IPS-20b (cell line): ENCODE results near the gene TFAP2D.

Source experiments
- H3K27ac ChIP-seq: one replicate; pipeline ENCODE4 v1.5.1; 2013; ENCODE audit warnings: low read length
- H3K27me3 ChIP-seq: 2 replicates; pipeline ENCODE4 v1.6.1; 2013; ENCODE audit warnings: mild to moderate bottlenecking, low read length, inconsistent platforms; ENCODE audit not compliant: insufficient read depth
- H3K36me3 ChIP-seq: 2 replicates; pipeline ENCODE4 v1.6.1; 2013; ENCODE audit warnings: low read depth, mild to moderate bottlenecking, inconsistent platforms, low read length, moderate library complexity; ENCODE audit not compliant: insufficient read depth
- H3K4me1 ChIP-seq: 2 replicates; pipeline ENCODE4 v1.6.1; 2013; ENCODE audit warnings: mild to moderate bottlenecking, control low read depth, inconsistent platforms, low read length, moderate library complexity; ENCODE audit not compliant: insufficient read depth
- H3K4me3 ChIP-seq: 2 replicates; pipeline ENCODE4 v1.5.1; 2013; ENCODE audit warnings: mild to moderate bottlenecking, low read length, inconsistent platforms
- H3K9ac ChIP-seq: 2 replicates; pipeline ENCODE4 v1.6.1; 2013; ENCODE audit warnings: low read depth, mild to moderate bottlenecking, inconsistent platforms, low read length, moderate library complexity
- H3K9me3 ChIP-seq: 2 replicates; pipeline ENCODE4 v1.6.1; 2013; ENCODE audit warnings: mild to moderate bottlenecking, low read depth, low read length, inconsistent platforms; ENCODE audit not compliant: insufficient read depth

TFAP2D gene

DNA sequence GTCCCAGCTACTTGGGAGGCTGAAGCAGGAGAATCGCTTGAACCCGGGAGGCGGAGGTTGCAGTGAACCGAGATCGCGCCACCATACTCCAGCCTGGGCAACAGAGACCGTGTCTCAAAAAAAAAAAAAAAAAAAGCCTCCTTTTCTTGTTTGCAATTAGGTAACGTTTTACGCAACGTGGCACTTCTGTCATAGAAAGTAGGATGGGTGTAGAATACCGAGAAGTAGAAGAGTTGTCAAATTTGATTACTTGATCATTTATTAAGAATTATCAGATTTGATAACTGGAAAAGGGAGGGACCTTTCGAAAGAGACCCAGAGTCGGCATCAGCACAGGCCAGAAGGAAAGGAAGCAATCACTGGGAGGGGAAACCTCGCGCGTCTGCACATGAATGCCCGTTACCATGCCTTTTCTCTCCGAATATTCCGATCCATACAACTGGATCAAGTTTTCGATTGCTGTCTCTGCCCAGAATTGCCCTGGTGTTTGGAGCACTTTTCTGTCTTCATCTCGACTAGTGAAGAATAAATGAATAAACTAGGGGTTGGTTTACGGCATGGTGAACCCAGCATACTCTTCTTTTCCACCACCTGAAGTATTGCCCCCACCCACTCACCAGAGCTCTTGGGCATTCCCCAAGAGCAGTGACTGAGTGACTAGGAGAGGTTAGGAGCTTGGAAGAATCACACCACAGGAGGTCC lies 4.5 kb upstream of the TFAP2D start:
- no peak overlapping the region for H3K27ac ChIP-seq
- no peaks in the 10 kb centered on the region for H3K9me3 ChIP-seq
- no peak overlapping the region for H3K4me3 ChIP-seq
- peaks cover 6% of the 10 kb centered on the region; the same call in 1 of the 2 replicates for H3K4me1 ChIP-seq
- H3K27me3 ChIP-seq = peaks cover 100% of the 10 kb centered on the region
- H3K36me3 ChIP-seq = no peaks in the 10 kb centered on the region
- H3K9ac ChIP-seq = no peak overlapping the region

- no peak overlapping the region for H3K9ac ChIP-seq
- H3K9me3 ChIP-seq = no peaks in the 10 kb centered on the region
- H3K27me3 ChIP-seq = peaks cover 100% of the 10 kb centered on the region
- no peaks in the 10 kb centered on the region for H3K36me3 ChIP-seq
- peaks cover 8% of the 10 kb centered on the region; the same call in 1 of the 2 replicates for H3K4me1 ChIP-seq
- H3K4me3 ChIP-seq = no peak overlapping the region
- no peak overlapping the region for H3K27ac ChIP-seq
These were observed 4.0 kb upstream of the TFAP2D start for GRCh38 chr6:50709366-50709734.

GRCh38 chr6:50711686-50712085 lies 1.6 kb upstream of the TFAP2D start:
- Histone ChIP-seq H3K27ac (no peak overlapping the region), H3K4me1 (peaks cover 8% of the 10 kb centered on the region; the same call in 1 of the 2 replicates), H3K36me3 (no peaks in the 10 kb centered on the region), H3K9ac (no peak overlapping the region), H3K4me3 (no peak overlapping the region), H3K9me3 (no peaks in the 10 kb centered on the region), H3K27me3 (peaks cover 100% of the 10 kb centered on the region)

DNA sequence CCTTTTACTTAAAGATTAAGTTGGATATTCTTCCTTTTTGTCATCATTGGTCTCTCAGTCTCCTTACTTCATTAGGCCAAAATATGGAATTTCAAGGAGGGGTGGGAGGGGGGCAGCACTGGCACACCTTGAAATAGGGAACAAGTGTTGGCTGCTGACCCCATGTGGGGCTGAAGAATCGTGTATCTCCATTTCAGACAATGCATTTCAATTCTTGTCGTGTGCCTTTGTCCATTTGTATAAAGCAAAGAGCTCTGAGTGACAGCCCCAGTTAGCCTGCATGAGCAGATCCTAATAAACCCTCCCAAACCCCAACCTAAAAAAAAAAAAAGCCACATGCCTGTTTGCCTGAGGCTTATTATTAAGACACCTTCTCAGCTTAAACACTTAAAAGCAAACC lies 1.0 kb upstream of the TFAP2D start:
- Histone ChIP-seq H3K27ac (no peak overlapping the region), H3K36me3 (no peaks in the 10 kb centered on the region), H3K9ac (no peak overlapping the region), H3K9me3 (no peaks in the 10 kb centered on the region), H3K4me1 (peaks cover 8% of the 10 kb centered on the region; the same call in 1 of the 2 replicates), H3K27me3 (peaks cover 100% of the 10 kb centered on the region), H3K4me3 (no peak overlapping the region)

DNA sequence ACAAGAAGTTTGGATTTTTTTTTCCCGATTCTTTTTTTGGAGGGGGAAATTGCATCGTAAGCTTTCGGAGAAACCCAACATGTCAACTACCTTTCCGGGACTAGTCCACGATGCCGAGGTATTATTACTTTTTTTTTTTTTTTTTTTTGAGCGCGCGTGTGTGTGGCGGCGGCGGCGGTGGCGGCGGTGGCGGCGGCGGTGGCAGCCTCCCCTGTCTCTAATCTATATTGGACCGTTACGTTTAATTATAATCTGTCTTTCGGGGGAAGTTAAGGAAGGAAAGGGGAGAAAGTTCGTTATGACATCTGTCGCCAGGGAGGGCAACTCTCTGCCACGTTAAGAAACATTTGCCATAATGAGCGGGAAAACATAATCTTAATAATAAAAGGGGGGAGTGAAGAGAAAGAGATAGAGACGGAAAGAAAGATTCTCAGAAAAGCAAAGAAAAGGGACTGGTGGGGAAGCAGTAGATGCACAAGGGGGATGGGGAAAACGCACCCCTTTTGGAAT lies 706 bp downstream of the TFAP2D start:
- H3K36me3 ChIP-seq = no peaks in the 10 kb centered on the region
- no peak overlapping the region for H3K27ac ChIP-seq
- H3K9ac ChIP-seq = no peak overlapping the region
- H3K27me3 ChIP-seq = peaks cover 100% of the 10 kb centered on the region
- H3K9me3 ChIP-seq = no peaks in the 10 kb centered on the region
- 0 out of 2 replicates have a peak overlapping the region, but pooled peaks have one; percentile 65 for H3K4me3 ChIP-seq
- peaks cover 11% of the 10 kb centered on the region; the same call in 1 of the 2 replicates for H3K4me1 ChIP-seq

DNA sequence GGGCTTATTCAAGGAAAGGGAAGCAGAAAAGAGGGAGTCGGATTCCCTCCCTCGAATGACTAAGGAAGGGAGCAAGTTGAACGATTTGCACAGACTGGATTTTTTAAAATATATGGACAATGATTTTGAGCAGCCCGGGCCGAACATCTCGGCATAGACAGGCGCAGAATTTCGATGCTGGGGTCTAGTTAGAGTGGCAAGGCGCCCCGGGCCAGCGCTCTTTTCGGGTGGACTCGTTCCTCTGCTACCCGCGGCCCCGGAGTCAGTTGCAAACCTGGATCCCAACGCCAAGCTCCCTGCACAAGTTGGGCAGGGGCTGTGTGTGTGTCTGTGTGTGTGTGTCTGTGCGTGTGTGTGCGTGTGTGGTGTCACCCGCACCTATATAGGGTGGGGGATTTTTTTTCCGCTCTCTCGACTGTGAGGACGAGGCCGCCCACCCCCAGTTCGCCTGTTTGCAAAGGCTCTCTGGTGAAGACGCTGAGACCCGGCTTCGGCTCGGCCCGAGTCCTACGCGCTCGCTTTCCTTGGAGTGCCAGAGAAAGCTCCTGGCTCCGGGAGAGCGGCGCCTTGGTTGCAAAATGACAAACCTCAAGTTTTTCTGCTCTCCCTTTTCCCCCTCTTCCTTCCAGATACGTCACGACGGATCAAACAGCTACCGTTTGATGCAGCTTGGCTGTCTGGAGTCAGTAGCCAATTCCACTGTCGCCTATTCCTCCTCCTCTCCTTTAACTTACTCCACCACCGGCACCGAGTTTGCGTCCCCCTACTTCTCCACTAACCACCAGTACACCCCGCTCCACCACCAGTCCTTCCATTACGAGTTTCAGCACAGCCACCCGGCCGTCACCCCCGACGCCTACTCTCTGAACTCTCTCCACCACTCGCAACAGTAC lies 1.4 kb downstream of the TFAP2D start:
- no peak overlapping the region for H3K27ac ChIP-seq
- H3K4me3 ChIP-seq = peak overlapping the region; percentile 65
- H3K27me3 ChIP-seq = peaks cover 100% of the 10 kb centered on the region
- H3K9ac ChIP-seq = no peak overlapping the region
- no peaks in the 10 kb centered on the region for H3K36me3 ChIP-seq
- no peaks in the 10 kb centered on the region for H3K9me3 ChIP-seq
- peaks cover 11% of the 10 kb centered on the region; the same call in 1 of the 2 replicates for H3K4me1 ChIP-seq

GRCh38 chr6:50716899-50717509 lies 3.7 kb downstream of the TFAP2D start:
- Histone ChIP-seq H3K9ac (no peak overlapping the region), H3K27ac (no peak overlapping the region), H3K9me3 (no peaks in the 10 kb centered on the region), H3K27me3 (peaks cover 100% of the 10 kb centered on the region), H3K4me1 (peaks cover 11% of the 10 kb centered on the region; the same call in 1 of the 2 replicates), H3K36me3 (no peaks in the 10 kb centered on the region), H3K4me3 (no peak overlapping the region)

- H3K4me1 ChIP-seq = peaks cover 11% of the 10 kb centered on the region; the same call in 1 of the 2 replicates
- H3K27me3 ChIP-seq = peaks cover 100% of the 10 kb centered on the region
- H3K36me3 ChIP-seq = no peaks in the 10 kb centered on the region
These were observed 4.6 kb downstream of the TFAP2D start for GRCh38 chr6:50717734-50718457.

GRCh38 chr6:50718566-50718965 lies 5.2 kb downstream of the TFAP2D start:
- Histone ChIP-seq H3K4me3 (no peak overlapping the region), H3K9ac (no peak overlapping the region), H3K4me1 (peaks cover 15% of the 10 kb centered on the region; the same call in 1 of the 2 replicates), H3K27ac (no peak overlapping the region), H3K36me3 (no peaks in the 10 kb centered on the region), H3K27me3 (peaks cover 100% of the 10 kb centered on the region), H3K9me3 (no peaks in the 10 kb centered on the region)

More at GRCh38 chr6:50717734-50718457, 4.6 kb downstream of the TFAP2D start:
- Histone ChIP-seq H3K9me3 (no peaks in the 10 kb centered on the region), H3K4me3 (no peak overlapping the region), H3K27ac (no peak overlapping the region), H3K9ac (no peak overlapping the region)

GRCh38 chr6:50720623-50721022 lies 7.3 kb downstream of the TFAP2D start:
- no peak overlapping the region for H3K27ac ChIP-seq
- H3K4me1 ChIP-seq = peaks cover 11% of the 10 kb centered on the region; the same call in 1 of the 2 replicates
- H3K4me3 ChIP-seq = no peak overlapping the region
- no peaks in the 10 kb centered on the region for H3K9me3 ChIP-seq
- H3K9ac ChIP-seq = no peak overlapping the region
- H3K27me3 ChIP-seq = peaks cover 100% of the 10 kb centered on the region
- H3K36me3 ChIP-seq = no peaks in the 10 kb centered on the region

DNA sequence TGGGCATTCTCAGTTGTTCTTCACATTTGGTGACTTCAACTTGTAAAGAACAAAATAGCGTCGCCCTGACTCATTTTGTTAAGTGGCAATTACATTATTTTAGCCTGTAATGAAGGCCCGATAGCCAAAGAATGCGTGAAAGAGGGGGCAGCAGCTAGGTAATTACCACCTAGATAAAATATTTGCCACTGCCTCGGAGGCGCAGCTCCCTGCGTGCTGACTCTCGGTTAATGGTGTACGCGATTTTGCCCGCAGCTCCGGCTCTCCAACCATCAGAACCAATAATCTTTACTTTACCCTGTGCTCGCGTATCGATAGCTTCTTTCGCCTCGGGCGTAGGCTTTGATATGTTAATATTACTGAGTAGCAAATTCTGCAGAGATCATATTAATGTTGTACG lies 8.7 kb downstream of the TFAP2D start:
- Histone ChIP-seq H3K36me3 (no peaks in the 10 kb centered on the region), H3K27me3 (peaks cover 100% of the 10 kb centered on the region), H3K9ac (no peak overlapping the region), H3K4me1 (peaks cover 7% of the 10 kb centered on the region; the same call in 1 of the 2 replicates), H3K4me3 (no peak overlapping the region), H3K9me3 (no peaks in the 10 kb centered on the region), H3K27ac (no peak overlapping the region)
